Right lobe of liver (tissue), 4 donors: ENCODE results near the gene ARHGAP21.

Source experiments
- POLR2A ChIP-seq: fragments of 450-650 bp; IDR thresholded peaks from one replicate; pipeline ENCODE4 v1.6.1; 2017; ENCODE audit warnings: antibody characterized with exemption, mild to moderate bottlenecking
- TF ChIP-seq, protein P1 (sequence below), 4 donors: fragments of 200-600 bp in 3 of 4; fragments of 450-650 bp in 1 of 4; IDR thresholded peaks; one replicate each; pipeline versions ENCODE4 v1.5.1 to v1.8.0; 2016 to 2022; ENCODE audit warnings: antibody characterized with exemption in 4 of 4, mild to moderate bottlenecking in 2 of 4
- donor health status: DM: no; HTN: no; CAD: no.
- donor health status: DM: no; HTN: no; CAD: no.
- donor health status: DM: no; HTN: yes; CAD: no.

DNA sequence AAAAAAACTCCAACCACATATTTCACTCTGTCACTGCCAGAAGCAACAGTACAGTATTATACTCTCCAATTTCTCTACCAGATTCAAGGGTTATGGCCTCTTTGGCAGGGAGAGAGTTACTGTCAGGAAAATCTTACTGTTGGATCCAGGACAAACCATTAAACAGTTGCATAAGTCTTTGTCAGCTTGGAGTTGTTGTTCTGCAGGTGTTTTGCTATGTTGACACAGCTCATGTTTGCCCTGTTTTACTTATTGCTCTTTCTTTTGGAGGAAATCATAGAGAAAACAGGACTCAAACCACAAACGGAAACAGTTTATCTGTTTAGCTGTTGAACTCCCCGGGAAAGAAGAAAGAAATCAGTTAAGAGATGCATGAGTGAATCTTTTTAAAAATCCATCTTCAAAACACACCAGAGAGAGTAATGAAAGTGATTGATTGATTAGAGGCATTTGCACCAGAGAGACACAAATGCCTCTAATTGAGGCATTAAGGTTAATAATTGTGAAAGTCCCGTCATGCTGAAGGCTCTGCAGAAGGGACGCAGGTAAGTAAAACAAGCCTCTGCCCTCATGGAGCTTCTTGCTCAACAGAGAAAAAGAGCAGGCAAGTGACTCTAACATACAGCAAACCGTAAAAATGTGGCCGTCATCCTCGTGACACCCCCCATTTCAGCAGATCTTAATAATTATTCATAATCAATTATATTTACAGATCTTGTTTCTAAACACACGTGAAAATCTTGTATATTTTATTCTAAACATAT, 38.7 kb upstream of the ARHGAP21 start:
- TF ChIP-seq, protein P1, sequence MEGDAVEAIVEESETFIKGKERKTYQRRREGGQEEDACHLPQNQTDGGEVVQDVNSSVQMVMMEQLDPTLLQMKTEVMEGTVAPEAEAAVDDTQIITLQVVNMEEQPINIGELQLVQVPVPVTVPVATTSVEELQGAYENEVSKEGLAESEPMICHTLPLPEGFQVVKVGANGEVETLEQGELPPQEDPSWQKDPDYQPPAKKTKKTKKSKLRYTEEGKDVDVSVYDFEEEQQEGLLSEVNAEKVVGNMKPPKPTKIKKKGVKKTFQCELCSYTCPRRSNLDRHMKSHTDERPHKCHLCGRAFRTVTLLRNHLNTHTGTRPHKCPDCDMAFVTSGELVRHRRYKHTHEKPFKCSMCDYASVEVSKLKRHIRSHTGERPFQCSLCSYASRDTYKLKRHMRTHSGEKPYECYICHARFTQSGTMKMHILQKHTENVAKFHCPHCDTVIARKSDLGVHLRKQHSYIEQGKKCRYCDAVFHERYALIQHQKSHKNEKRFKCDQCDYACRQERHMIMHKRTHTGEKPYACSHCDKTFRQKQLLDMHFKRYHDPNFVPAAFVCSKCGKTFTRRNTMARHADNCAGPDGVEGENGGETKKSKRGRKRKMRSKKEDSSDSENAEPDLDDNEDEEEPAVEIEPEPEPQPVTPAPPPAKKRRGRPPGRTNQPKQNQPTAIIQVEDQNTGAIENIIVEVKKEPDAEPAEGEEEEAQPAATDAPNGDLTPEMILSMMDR (IDR thresholded peaks at IDR 0.05): no peak
- no peak for TF ChIP-seq POLR2A
